Hepatocyte (in vitro differentiated cells): Measurements from ENCODE around the gene TESMIN. TPM values are rescaled to one million over a fixed set of nuclear protein-coding genes. Genes with fewer than 3 reads are reported as not detected.

ENCODE experiments used
- DNase-seq: peaks from one replicate; pipeline ENCODE4 v3.0.0-alpha.2; 2016; ENCODE audit warnings: low spot score
- H2AFZ ChIP-seq: fragments of 200-600 bp; sonication (generic); 2 replicates; pipeline ENCODE4 v1.6.0; 2016; ENCODE audit warnings: antibody characterized with exemption, mild to moderate bottlenecking
- H3K27ac ChIP-seq: fragments of 200-600 bp; sonication (generic); 2 replicates; pipeline ENCODE4 v1.5.1; 2016; ENCODE audit warnings: mild to moderate bottlenecking
- H3K27me3 ChIP-seq: fragments of 200-600 bp; sonication (generic); 2 replicates; pipeline ENCODE4 v1.6.1; 2016
- H3K36me3 ChIP-seq: fragments of 200-600 bp; sonication (generic); replicated peaks from 2 replicates; pipeline ENCODE4 v1.5.1; 2016; ENCODE audit warnings: low read depth; ENCODE audit not compliant: insufficient read depth
- H3K4me1 ChIP-seq: fragments of 200-600 bp; sonication (generic); 2 replicates; pipeline ENCODE4 v1.5.1; 2016; ENCODE audit warnings: mild to moderate bottlenecking, moderate library complexity; ENCODE audit not compliant: insufficient read depth
- H3K4me2 ChIP-seq: fragments of 200-600 bp; sonication (generic); 2 replicates; pipeline ENCODE4 v1.6.0; 2016
- H3K4me3 ChIP-seq: fragments of 200-600 bp; sonication (generic); 2 replicates; pipeline ENCODE4 v1.5.1; 2016; ENCODE audit warnings: mild to moderate bottlenecking
- H3K79me2 ChIP-seq: fragments of 200-600 bp; sonication (generic); 2 replicates; pipeline ENCODE4 v1.6.0; 2017; ENCODE audit warnings: mild to moderate bottlenecking
- H3K9me2 ChIP-seq: fragments of 200-600 bp; sonication (generic); replicated peaks from 2 replicates; pipeline ENCODE4 v1.6.0; 2017; ENCODE audit warnings: mild to moderate bottlenecking; ENCODE audit not compliant: insufficient read depth
- H3K9me3 ChIP-seq: fragments of 200-600 bp; sonication (generic); 2 replicates; pipeline ENCODE4 v1.5.1; 2016; ENCODE audit warnings: low read depth, mild to moderate bottlenecking
- H4K20me1 ChIP-seq: fragments of 200-600 bp; sonication (generic); 2 replicates; pipeline ENCODE4 v1.6.0; 2016; ENCODE audit warnings: mild to moderate bottlenecking; ENCODE audit not compliant: insufficient read depth, poor library complexity, severe bottlenecking
- CTCF ChIP-seq: fragments of 200-600 bp; sonication (generic); IDR thresholded peaks from 2 replicates; pipeline ENCODE4 v1.5.1; 2016; ENCODE audit warnings: antibody characterized with exemption, mild to moderate bottlenecking; ENCODE audit not compliant: poor library complexity
- EZH2 ChIP-seq: fragments of 200-600 bp; sonication (generic); IDR thresholded peaks from 2 replicates; pipeline ENCODE4 v1.6.1; 2016; ENCODE audit warnings: antibody characterized with exemption, mild to moderate bottlenecking, borderline replicate concordance
- EZH2phosphoT487 ChIP-seq: fragments of 200-600 bp; sonication (generic); IDR thresholded peaks from one replicate; pipeline ENCODE4 v1.6.1; 2018; ENCODE audit warnings: antibody characterized with exemption, mild to moderate bottlenecking, low read depth, moderate library complexity; ENCODE audit not compliant: unreplicated experiment, severe bottlenecking
- WGBS: methylation state at CpG from one replicate; pipeline ENCODE4 v1.1.6; 2016; ENCODE audit warnings: low lambda C conversion rate; ENCODE audit errors: missing lambda C conversion rate; 5-methylcytosine and 5-hydroxymethylcytosine counted together
- polyA plus RNA-seq: library from polyadenylated mRNA; unstranded; fragments of >200 nt; fragmentation: Nextera tagmentation; extraction: Ambion mirVana; gene quantifications from 2 replicates; pipeline ENCODE4 v1.2.1, GENCODE V29; 2016
- total RNA-seq: library from RNA; depleted of rRNA; stranded (reverse); fragments of >200 nt; gene quantifications from 2 replicates; pipeline ENCODE4 v1.2.3, GENCODE V29; 2014

Gene TESMIN
- total and polyA plus RNA-seq, 2 experiments from 2014 or later = 1.5 to 6.7 TPM

- no peak for DNase-seq
- Histone ChIP-seq H3K9me2 (no peaks in the 10 kb centered on the region), H3K79me2 (no peaks in the 10 kb centered on the region), H3K27ac (peak overlapping the region; percentile 12), H3K4me2 (no peak overlapping the region), H2AFZ (no peak overlapping the region), H3K9me3 (no peaks in the 10 kb centered on the region), H3K36me3 (no peaks in the 10 kb centered on the region), H3K4me3 (no peak overlapping the region), H4K20me1 (no peaks in the 10 kb centered on the region), H3K4me1 (no peaks in the 10 kb centered on the region), H3K27me3 (no peaks in the 10 kb centered on the region)
- 94% methylated on average over 15 of the region's 20 CpGs for WGBS
- no peak for TF ChIP-seq CTCF
- no peak for TF ChIP-seq EZH2
- TF ChIP-seq EZH2phosphoT487 = no peak
Observed at GRCh38 chr11:68776442-68777235, 25.3 kb upstream of the TESMIN start.

- H3K4me1 ChIP-seq = no peaks in the 10 kb centered on the region
- TF ChIP-seq EZH2phosphoT487 = no peak
- no peak for TF ChIP-seq CTCF
- TF ChIP-seq EZH2 = no peak
- no peaks in the 10 kb centered on the region for H3K36me3 ChIP-seq
- H3K79me2 ChIP-seq = no peaks in the 10 kb centered on the region
- no peaks in the 10 kb centered on the region for H3K9me2 ChIP-seq
- H3K4me3 ChIP-seq = no peak overlapping the region
- no peaks in the 10 kb centered on the region for H3K27me3 ChIP-seq
- 85% methylated on average over 4 of the region's 4 CpGs for WGBS
- no peaks in the 10 kb centered on the region for H4K20me1 ChIP-seq
- H3K4me2 ChIP-seq = no peak overlapping the region
- H3K27ac ChIP-seq = peak overlapping the region; percentile 12
- no peak overlapping the region for H2AFZ ChIP-seq
- H3K9me3 ChIP-seq = no peaks in the 10 kb centered on the region
- no peak for DNase-seq
Observed at GRCh38 chr11:68775951-68776388, 24.6 kb upstream of the TESMIN start.

- Histone ChIP-seq H3K9me3 (no peaks in the 10 kb centered on the region), H3K4me3 (no peak overlapping the region), H3K4me2 (no peak overlapping the region), H3K4me1 (no peaks in the 10 kb centered on the region), H3K79me2 (no peaks in the 10 kb centered on the region), H2AFZ (no peak overlapping the region), H3K27me3 (no peaks in the 10 kb centered on the region), H3K9me2 (no peaks in the 10 kb centered on the region), H4K20me1 (no peaks in the 10 kb centered on the region), H3K36me3 (no peaks in the 10 kb centered on the region), H3K27ac (no peak overlapping the region)
- no peak for TF ChIP-seq EZH2phosphoT487
- no peak for TF ChIP-seq EZH2
- no peak for TF ChIP-seq CTCF
- no peak for DNase-seq
- 74% methylated on average over 9 of the region's 9 CpGs for WGBS
Observed at GRCh38 chr11:68774194-68774585, 22.9 kb upstream of the TESMIN start.
